GM20000 (cell line): Measurements from ENCODE around the gene ARNT2.

ENCODE experiments used
- DNase-seq: peaks from one replicate; pipeline ENCODE4 v3.0.0; 2012; ENCODE audit warnings: low spot score
- TF ChIP-seq, protein P1 (sequence below): IDR thresholded peaks from 2 replicates; pipeline ENCODE4 v1.5.1; 2012; ENCODE audit warnings: mild to moderate bottlenecking, control low read depth; ENCODE audit errors: extremely low read depth, missing control alignments

ARNT2 gene

DNA sequence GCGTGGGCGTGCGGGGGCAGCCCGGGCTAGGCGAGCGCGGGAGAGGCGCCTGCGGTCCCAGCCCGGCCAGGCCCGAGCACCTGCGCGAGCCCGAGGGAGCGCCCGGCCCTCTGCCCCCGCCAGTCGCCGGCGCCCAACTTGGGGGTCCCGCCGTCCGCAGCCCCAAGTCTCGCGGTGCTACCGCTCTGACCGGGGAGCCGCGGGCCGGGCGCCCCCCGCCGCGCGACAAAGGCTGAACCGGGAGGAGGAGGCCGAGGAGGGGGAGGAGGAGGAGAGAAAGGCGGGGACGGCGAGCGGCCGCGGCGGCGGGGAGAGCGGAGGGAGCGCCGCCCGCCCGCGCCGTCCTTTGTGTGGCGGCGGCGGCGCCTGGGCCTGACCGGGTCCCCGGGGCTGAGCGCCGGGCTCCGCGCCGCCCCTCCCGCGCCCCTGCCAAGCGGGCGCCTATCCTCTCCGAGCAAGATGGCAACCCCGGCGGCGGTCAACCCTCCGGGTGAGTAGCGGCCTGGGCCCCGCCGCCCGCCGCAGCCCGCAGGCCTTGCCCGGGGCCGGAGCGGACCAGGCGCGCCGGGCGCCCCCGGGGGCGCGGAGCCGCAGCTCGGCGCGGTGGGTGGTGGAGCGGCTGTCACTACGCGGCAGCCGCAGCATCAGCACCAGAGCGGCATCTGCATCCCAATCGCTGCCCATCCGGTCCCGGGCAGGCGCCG lies at the start of gene ARNT2:
ARNT2 (plus strand) TSS at position 326 of the 704 bp plus-strand sequence; CDS start at position 460, 134 bp downstream.
- TF ChIP-seq, protein P1, sequence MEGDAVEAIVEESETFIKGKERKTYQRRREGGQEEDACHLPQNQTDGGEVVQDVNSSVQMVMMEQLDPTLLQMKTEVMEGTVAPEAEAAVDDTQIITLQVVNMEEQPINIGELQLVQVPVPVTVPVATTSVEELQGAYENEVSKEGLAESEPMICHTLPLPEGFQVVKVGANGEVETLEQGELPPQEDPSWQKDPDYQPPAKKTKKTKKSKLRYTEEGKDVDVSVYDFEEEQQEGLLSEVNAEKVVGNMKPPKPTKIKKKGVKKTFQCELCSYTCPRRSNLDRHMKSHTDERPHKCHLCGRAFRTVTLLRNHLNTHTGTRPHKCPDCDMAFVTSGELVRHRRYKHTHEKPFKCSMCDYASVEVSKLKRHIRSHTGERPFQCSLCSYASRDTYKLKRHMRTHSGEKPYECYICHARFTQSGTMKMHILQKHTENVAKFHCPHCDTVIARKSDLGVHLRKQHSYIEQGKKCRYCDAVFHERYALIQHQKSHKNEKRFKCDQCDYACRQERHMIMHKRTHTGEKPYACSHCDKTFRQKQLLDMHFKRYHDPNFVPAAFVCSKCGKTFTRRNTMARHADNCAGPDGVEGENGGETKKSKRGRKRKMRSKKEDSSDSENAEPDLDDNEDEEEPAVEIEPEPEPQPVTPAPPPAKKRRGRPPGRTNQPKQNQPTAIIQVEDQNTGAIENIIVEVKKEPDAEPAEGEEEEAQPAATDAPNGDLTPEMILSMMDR: no peak
- DNase-seq: peak; percentile 57

GRCh38 chr15:80367094-80367493 lies 37.1 kb upstream of the ARNT2 start:
- TF ChIP-seq, protein P1: no peak
- no peak for DNase-seq

DNA sequence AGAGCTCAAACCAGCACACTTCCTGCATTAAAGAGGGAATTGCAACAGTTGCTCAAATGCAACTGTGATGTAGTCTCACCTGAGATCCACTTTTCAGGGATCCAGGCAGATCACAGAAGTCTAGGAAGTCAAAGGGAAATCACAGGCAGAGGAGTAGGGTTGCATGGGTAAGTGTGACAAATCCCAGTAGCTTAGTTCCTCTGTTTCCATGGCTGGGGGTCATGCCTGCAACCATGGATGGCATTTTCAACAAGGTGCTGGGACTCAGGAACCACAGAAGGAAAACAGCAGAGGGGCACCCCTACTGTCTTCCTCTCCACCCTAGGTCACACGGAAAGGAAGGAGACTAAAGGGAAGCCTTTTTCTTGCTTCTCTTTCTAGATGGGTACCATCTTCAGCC lies 36.5 kb upstream of the ARNT2 start:
- TF ChIP-seq, protein P1: no peak

GRCh38 chr15:80371924-80372323 lies 32.3 kb upstream of the ARNT2 start:
- TF ChIP-seq, protein P1: no peak
- no peak for DNase-seq

More for the DNA sequence above, 36.5 kb upstream of the ARNT2 start:
- DNase-seq: no peak

GRCh38 chr15:80374441-80374840 lies 29.7 kb upstream of the ARNT2 start:
- TF ChIP-seq, protein P1: no peak

DNA sequence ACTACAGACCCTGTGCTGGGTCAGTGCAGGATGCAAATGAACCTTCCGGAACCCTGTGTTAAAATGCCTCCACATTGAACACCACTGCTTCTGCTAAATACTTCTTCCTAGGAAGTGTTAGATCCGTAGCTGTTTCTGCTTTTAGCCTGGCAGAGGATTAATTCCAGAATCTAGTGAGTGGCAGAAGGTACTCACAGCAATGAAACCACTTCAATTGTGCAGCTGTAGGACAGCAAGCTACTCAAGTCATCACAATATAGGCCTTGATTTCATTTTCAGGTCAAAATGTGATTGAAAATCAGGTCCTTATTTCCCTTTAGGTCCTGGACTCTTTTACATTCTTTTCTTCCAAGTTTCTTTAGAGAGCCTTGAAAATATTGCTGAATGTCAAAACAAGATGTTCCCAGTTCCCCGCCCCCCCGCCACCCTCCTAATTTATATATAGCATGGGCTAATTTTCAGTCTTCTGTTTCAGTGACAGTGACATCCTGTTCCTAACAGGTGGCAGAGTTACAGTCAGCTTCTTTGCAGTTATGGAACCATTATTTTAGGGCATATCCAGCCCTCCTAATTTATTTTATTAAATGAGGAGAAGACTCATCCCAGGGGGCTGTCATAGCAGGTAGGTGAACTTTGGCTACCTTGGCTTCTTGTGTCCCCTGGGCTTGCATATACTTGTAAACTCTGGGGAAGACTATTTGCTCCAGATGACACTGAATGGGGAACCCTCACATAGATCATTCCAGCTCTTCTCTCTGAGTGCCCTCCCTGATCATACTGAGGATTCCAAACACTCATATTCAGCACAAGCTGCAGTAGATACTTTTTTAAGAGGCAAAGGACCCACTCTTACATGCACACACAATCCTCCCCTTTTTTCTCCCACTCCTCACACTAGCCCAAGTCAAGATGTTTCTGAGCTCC lies 28.0 kb upstream of the ARNT2 start:
- TF ChIP-seq, protein P1: no peak
- no peak for DNase-seq

More at GRCh38 chr15:80374441-80374840, 29.7 kb upstream of the ARNT2 start:
- DNase-seq: no peak

DNA sequence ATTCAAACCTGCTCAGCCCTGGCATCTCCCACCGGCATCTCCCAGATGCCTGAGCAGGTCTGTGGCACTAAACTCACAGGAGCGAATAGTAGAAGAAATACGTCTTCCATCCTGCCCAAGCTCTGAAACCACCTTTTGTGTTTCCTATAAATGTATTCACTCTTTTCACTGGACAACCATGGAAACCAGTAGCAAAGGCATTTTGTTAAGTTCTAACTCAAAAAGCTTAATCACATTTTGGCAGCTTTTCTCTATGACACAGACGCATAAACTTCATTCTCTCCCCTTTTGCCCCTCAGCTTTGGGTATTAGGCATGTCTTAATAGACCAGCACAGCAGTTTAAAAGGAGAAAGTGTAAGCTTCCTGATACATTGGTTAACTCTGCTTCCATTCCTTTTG lies 24.5 kb upstream of the ARNT2 start:
- TF ChIP-seq, protein P1: no peak
- no peak for DNase-seq
